ENCODE results near the gene BCORL1.

BCORL1 gene

DNA sequence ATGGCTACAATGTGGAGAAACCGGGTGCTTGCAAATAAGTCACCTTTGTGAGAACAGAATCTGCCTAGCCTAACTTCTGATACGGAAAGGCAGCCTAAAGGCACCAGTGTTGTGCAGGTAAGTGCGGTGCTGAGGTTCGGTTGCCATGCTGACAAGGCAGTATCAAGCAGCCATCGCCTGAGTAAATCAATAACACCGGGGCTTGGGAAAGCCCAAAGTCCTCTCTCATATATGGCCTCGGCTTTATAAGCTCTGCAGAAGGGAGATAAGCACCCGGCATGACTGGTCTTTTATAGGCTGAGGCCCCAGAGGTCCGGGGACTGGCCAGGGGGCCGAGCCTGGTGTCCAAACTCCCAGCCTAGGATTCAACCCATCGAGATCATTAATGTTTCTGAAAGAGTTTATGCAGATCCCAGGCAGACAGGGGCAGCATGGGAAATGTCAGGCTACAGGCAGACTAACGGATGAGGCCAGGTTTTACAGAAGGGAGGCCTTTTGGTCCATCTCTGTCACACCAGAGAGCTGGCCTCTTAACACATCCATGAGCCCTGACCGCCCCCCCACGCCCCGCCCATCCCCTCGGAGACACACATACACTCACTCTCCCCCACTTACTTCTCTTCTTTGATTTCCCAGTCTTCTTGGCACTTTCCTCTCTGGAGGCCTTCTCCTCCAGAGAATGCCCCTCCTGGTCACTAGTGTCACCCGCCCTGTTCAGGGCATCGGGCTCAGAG lies 89.3 kb downstream of the BCORL1 start:
- no peak for FAIRE-seq

DNA sequence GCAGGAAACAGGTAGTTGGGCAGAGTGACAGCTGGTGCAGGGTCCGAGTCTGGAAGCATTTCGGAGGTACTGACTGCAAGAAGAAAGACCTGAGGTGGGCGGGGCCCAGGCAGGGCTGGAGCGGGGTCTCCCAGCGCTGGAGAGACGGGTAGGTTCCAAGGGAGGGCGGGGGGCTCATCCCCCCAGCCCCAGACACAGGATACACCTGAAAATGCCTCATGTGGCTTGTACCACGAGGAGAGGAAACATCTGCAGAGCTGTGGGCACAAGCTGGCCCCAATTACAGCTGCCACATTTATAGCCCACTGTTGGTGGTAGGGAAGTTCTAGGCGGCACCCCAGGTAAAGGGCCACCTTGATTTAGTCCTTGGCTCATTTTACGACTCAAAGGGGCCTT lies 89.9 kb downstream of the BCORL1 start:
- FAIRE-seq = no peak

DNA sequence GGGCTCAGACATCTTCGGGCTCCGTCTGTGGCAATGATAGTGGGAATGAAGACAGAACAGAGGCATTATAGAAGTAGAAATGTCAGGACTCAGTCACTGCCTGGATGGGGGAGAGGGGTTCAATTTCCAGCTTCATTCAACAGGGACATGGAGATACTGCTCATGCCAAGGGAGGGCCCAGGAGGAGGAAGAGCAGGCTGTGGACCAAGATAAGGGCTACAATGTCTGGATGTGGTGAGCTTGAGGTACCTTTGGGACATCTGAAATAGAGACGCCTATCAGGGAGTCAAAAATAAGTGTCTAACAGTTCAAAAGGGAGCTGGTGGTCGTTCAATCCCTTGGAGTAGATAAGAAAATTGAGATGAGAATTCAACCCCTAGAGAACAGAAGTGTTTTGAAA lies 93.3 kb downstream of the BCORL1 start:
- FAIRE-seq = no peak

DNA sequence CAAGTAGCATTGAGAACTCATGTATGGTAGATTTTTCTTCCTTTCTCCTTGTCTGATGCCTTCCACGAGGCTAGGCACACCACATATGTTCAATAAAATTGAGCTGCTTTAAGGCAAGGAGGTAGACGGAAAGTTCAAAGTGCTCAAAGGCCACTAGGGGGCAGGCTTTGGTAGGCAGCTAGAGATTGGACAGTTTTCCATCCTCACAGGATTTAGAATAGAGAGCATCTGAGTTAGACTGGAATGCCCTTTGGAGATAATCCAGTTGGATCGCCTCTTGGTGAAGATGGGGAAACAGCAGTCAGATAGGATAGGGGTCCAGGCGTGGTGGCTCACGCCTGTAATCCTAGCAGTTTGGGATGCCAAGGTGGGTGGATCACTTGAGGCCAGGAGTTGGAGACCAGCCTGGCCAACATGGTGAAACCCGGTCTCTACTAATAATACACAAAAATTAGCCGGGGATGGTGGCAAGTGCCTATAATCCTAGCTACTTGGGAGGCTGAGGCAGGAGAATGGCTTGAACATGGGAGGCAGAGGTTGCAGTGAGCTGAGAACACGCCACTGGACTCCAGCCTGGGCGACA lies 97.5 kb downstream of the BCORL1 start:
- FAIRE-seq = no peak

GRCh38 chrX:130080791-130081367 lies 98.4 kb downstream of the BCORL1 start:
- FAIRE-seq = no peak

DNA sequence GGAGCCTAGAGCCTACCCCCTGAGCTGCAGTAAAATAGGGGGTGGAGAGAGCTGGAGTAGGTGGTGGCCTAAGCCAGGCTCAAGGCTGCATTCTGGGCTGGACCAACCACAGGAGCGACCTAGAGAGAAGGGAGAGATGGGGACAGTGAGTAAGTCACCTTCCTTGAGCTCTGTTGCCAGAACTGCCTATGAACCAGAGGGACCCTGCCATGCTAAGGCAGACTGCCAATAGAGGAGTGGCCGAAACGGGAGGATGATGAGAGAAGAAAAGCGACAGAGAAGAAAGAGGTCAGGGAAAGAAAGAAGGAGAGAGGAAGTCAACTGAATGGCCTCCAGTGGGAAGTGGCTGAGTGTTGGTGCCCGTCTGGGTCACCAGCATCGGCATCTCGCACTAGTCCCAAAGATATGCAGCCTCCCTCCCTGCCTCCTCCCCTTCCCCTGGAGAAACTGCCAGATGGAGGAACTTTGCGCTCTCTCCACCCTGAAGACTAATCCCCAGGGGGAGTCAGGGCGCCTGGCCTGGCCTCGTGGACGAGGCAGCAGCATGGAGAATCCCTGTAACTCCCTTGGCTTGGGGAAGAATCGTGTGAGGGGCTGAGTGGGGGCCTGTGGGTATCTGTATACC lies 99.1 kb downstream of the BCORL1 start:
- no peak for FAIRE-seq

- FAIRE-seq = no peak
These were observed 100.0 kb downstream of the BCORL1 start for GRCh38 chrX:130082244-130083106.

GRCh38 chrX:130083107-130083490 lies 100.7 kb downstream of the BCORL1 start:
- no peak for FAIRE-seq

GRCh38 chrX:130083656-130084382 lies 101.4 kb downstream of the BCORL1 start:
- FAIRE-seq = no peak

DNA sequence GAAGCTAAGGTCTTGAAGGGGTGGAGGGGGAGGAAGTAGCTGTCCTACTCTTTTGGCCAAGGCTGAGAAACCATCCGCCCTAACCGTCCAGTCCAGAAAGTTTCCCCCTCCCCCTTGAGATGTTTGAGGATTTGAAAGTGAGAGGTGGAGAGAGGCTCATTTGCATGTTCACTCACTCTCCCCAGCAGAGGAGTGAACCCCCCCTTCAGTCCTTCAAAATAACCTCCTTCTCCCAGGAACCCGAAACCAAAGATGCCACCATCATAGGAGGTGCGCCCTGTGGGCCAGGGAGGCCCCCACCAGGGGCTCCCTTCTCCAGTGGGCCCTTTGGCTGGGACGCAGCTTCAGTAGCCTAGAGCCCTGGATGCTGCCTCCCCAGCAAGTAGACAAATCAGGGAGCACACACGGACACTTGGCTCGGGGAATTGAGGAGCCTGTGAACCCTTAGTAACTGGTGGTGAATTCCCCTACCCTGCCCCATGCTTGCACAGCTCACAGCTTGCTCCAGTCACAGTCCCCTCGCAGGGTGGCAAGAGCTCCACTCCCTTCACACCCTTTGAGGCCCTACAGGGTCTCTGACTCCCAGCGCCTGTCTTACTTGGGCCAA lies 102.3 kb downstream of the BCORL1 start:
- no peak for FAIRE-seq

DNA sequence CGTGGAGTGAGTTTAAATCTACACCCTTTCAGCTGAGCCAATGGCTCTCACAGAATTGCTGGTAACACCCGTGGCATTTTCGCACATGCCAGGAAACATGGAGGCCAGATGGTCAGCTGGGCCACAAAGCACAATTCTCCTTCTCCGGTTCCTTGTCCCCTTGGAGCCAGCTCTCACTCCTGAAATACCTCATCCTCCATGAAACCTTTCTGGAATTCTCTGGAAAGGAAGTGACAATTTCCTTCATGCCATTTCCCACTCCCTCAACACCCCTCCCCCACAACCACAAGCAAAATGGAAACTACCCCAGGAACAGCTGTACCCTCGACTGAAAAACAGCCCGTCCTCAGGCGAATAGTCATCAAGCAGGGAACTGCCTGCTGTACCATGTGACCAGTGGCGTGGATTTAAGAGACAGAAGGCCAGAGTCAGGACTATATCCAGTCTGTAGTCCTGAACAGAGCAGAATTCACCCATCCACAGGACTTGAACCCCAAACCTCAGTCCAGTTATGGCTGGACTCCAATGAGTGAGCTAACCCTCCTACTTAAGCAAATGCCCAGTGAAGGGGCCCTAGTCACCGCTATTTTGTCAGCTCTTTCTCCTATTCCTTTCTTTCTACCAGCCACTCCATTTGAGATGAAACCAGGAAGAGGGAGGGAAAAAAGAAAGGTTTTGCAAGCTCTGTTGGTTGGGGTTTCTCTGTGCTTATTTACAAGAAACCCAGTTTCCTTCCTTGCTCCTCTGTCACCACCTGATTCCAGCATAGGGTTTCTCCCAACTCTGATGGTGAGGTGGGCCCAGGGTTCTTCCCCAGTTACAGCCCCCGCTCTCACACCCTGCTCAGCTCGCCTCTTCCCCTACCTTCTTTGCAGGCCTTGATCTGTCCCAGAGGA lies 103.4 kb downstream of the BCORL1 start:
- no peak for FAIRE-seq

GRCh38 chrX:130086447-130087206 lies 104.2 kb downstream of the BCORL1 start:
- FAIRE-seq = no peak

GRCh38 chrX:130090364-130090763 lies 107.9 kb downstream of the BCORL1 start:
- FAIRE-seq = no peak

DNA sequence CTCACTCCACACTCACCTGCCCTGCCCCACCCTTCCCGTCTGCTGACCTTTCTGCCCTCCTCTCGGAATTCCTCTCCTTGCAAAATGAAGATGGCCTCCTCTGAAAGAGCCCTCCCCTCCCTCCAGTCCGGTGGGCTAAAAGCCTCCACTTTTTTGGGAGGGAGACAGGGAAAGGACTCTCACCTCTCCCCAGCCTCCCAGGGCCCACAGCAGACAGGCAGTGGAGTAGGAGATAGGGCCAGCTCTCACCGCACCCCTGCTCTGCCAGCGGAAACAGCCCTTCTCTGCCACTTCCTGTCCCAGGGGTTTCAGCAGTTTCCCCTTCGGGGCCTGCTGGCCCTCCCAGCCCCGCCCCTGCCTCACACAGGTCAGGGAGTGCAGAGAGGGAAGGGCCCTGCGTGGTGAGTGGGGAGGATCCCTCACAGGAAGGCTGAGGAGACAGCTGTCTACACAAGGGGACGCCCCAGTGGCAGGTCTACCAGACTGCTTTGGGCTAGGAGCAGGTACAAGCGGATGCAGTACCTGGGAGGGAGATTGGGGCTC lies 109.6 kb downstream of the BCORL1 start:
- FAIRE-seq = no peak

DNA sequence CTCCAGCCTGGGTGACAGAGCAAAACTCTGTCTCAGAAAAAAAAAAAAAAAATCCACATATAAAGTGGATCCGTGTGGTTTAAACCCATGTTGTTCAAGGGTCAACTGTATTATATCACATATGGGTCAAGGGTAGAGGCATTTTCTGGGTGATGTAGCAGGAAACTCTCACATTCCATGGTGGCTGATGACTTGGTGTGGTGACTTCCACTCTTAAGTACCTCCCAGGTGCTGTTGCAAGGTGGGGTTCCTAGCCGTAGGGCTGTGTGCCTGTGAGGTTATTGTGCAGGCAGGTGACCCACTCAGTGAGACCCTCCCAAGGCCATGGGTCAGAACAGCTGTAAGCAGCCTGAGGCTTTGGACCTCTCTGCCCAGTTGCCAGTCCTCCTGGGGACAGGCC lies 110.8 kb downstream of the BCORL1 start:
- FAIRE-seq = no peak

GRCh38 chrX:130094696-130095095 lies 112.3 kb downstream of the BCORL1 start:
- FAIRE-seq = no peak

- FAIRE-seq = no peak
These were observed 113.0 kb downstream of the BCORL1 start for GRCh38 chrX:130095249-130096030.

DNA sequence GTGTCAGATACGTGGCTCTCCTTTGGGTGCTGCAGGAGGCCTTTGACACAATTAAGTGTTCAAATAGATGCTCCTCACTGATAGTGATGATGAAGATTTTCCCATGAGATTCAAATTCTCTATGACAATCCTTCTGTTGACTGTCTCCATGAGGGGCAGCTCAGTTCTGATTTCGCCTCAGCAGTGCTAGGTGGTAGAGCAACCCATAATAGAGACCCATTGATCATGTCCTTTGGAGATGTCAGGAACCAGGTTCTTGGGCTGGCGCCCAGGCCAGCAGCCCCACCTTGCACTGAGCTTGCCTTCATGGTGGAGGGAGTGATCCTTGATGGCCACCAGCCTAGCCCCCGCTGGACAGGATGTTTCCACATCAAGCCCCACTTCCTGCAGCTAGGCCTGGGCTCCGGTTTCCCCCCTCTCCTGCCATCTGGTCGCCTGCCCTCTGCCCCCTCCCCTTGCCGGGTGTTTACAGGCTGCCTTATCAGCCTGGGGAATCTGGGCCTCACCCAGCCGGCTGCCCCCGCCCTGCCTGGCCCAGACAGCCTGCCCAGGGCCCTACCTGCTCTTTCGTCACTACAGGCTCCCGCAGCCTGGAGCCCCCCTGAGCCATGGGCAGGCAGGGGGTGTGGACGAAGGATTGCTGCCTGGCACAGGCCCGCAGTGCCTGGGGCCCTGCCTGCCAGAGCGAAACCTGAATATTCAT lies 115.2 kb downstream of the BCORL1 start:
- no peak for FAIRE-seq

Data from colon (tissue), 2 donors.